OCI-LY3 (cell line): ENCODE results near the gene FAM135A.

Experiments used
- H2AFZ ChIP-seq: fragments of 200-600, 300-600 bp; shearing (Covaris generic); 2 replicates; pipeline ENCODE4 v1.6.0; 2014; ENCODE audit warnings: antibody characterized with exemption, low read depth, low read length
- H3K27ac ChIP-seq: fragments of 200-600, 300-600 bp; sonication (generic); 2 replicates; pipeline ENCODE4 v1.5.1; 2014; ENCODE audit warnings: mild to moderate bottlenecking, low read length, moderate library complexity, mixed read lengths
- H3K27me3 ChIP-seq: fragments of 200-600, 300-600 bp; sonication (generic); 2 replicates; pipeline ENCODE4 v1.6.1; 2014; ENCODE audit warnings: low read depth, low read length, mixed read lengths
- H3K36me3 ChIP-seq: fragments of 200-600, 300-600 bp; sonication (generic); replicated peaks from 2 replicates; pipeline ENCODE3; 2014; ENCODE audit warnings: low read depth, low read length, mixed read lengths
- H3K4me1 ChIP-seq: fragments of 300-600, 200-600 bp; sonication (generic); 2 replicates; pipeline ENCODE4 v1.6.1; 2014; ENCODE audit warnings: low read length, mixed read lengths
- H3K4me2 ChIP-seq: fragments of 200-600, 300-600 bp; sonication (generic); 2 replicates; pipeline ENCODE4 v1.6.1; 2014; ENCODE audit warnings: low read length, mixed read lengths
- H3K4me3 ChIP-seq: fragments of 300-600, 200-600 bp; sonication (generic); 2 replicates; pipeline ENCODE4 v1.5.1; 2014; ENCODE audit warnings: antibody characterized with exemption, mild to moderate bottlenecking, low read length, moderate library complexity
- H3K79me2 ChIP-seq: fragments of 300-600, 200-600 bp; shearing (Covaris generic); 2 replicates; pipeline ENCODE4 v1.6.1; 2014; ENCODE audit warnings: mild to moderate bottlenecking, low read length, mixed read lengths
- H3K9ac ChIP-seq: fragments of 300-600, 200-600 bp; shearing (Covaris generic); 2 replicates; pipeline ENCODE4 v1.6.0; 2014; ENCODE audit warnings: mild to moderate bottlenecking, low read length, moderate library complexity
- H3K9me3 ChIP-seq: fragments of 200-600, 300-600 bp; shearing (Covaris generic); 2 replicates; pipeline ENCODE4 v1.6.1; 2014; ENCODE audit warnings: low read length, mixed read lengths; ENCODE audit not compliant: insufficient read depth
- H4K20me1 ChIP-seq: fragments of 200-600, 300-600 bp; sonication (generic); 2 replicates; pipeline ENCODE4 v1.6.1; 2016; ENCODE audit warnings: low read length, mixed read lengths; ENCODE audit not compliant: insufficient read depth
- EZH2phosphoT487 ChIP-seq: fragments of 200-600 bp; shearing (Covaris generic); IDR thresholded peaks from 2 replicates; pipeline ENCODE4 v1.6.1; 2018; ENCODE audit warnings: antibody characterized with exemption, mixed run types, low read depth
- TF ChIP-seq, protein P1 (sequence below): fragments of 200-600, 300-600 bp; sonication (generic); IDR thresholded peaks from 2 replicates; pipeline ENCODE4 v1.5.1; 2014; ENCODE audit warnings: antibody characterized with exemption, low read length, low read depth

FAM135A gene

DNA sequence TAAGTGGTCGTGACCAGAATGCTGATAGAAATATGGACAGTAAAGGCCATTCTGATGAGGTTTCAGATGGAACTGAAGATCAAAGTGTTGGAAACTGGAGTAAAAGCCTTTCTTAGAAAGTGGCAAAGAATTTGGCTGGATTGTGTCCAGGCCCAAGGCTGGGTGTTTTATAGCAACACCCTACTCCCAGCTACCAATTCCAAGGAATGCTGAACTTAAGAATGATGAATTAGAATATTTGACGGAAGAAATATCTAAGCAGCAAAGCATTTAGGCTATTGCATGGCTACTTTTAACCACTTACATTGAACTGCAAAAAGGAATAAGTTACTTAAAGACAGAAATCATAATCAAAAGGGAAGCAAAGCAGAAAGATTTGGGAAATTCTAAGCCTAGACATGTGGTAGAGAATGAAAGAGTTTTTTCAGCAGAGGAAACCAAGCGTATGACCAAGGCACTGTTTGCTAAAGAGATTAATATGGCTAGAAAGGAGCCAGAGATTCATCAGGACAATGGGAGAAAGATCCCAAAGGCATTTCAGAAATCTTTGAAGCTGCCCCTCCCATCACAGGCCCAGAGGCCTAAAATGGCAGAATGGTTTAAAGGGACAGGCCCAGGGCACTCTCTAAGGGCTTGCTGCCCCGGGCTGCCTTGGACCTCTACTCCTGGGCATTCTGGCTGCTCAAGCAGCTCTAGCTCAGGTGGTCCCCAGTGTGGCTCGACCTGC, 179.2 kb downstream of the FAM135A start:
- H3K27me3 ChIP-seq = no peaks in the 10 kb centered on the region
- H3K4me1 ChIP-seq = no peaks in the 10 kb centered on the region
- no peaks in the 10 kb centered on the region for H3K9me3 ChIP-seq
- no peak for TF ChIP-seq EZH2phosphoT487
- TF ChIP-seq, protein P1, sequence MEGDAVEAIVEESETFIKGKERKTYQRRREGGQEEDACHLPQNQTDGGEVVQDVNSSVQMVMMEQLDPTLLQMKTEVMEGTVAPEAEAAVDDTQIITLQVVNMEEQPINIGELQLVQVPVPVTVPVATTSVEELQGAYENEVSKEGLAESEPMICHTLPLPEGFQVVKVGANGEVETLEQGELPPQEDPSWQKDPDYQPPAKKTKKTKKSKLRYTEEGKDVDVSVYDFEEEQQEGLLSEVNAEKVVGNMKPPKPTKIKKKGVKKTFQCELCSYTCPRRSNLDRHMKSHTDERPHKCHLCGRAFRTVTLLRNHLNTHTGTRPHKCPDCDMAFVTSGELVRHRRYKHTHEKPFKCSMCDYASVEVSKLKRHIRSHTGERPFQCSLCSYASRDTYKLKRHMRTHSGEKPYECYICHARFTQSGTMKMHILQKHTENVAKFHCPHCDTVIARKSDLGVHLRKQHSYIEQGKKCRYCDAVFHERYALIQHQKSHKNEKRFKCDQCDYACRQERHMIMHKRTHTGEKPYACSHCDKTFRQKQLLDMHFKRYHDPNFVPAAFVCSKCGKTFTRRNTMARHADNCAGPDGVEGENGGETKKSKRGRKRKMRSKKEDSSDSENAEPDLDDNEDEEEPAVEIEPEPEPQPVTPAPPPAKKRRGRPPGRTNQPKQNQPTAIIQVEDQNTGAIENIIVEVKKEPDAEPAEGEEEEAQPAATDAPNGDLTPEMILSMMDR = no peak
- no peak overlapping the region for H2AFZ ChIP-seq
- H3K4me2 ChIP-seq = no peak overlapping the region
- no peak overlapping the region for H3K27ac ChIP-seq
- H3K4me3 ChIP-seq = no peak overlapping the region
- no peaks in the 10 kb centered on the region for H3K79me2 ChIP-seq
- H3K36me3 ChIP-seq = peaks cover 15% of the 10 kb centered on the region
- no peak overlapping the region for H3K9ac ChIP-seq
- H4K20me1 ChIP-seq = no peaks in the 10 kb centered on the region

DNA sequence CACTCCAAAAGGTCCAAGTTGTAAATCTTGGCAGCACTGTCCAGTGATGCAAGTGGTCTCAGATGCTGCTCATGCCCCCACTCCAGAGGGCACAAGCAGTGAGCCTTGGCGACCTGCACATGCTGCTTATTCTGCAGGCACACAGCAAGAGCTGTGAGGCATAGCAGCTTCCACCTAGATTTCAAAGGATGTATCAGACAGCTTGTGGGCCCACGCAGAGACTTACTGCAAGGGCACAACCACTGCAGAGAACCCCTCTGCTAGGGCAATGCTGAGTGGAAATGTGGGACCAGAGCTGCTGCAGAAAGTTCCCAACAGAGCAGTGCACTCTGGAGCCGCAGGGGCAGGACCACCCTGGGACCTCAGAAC, 179.8 kb downstream of the FAM135A start:
- TF ChIP-seq, protein P1 = no peak
- TF ChIP-seq EZH2phosphoT487 = no peak
- no peak overlapping the region for H3K27ac ChIP-seq
- no peak overlapping the region for H3K9ac ChIP-seq
- no peak overlapping the region for H2AFZ ChIP-seq
- H4K20me1 ChIP-seq = no peaks in the 10 kb centered on the region
- H3K79me2 ChIP-seq = no peaks in the 10 kb centered on the region
- H3K4me1 ChIP-seq = no peaks in the 10 kb centered on the region
- H3K9me3 ChIP-seq = no peaks in the 10 kb centered on the region
- H3K4me2 ChIP-seq = no peak overlapping the region
- H3K4me3 ChIP-seq = no peak overlapping the region
- peaks cover 13% of the 10 kb centered on the region for H3K36me3 ChIP-seq
- H3K27me3 ChIP-seq = no peaks in the 10 kb centered on the region

GRCh38 chr6:70599187-70599586, 185.9 kb downstream of the FAM135A start:
- H3K9ac ChIP-seq = no peak overlapping the region
- no peak overlapping the region for H3K27ac ChIP-seq
- H3K9me3 ChIP-seq = no peaks in the 10 kb centered on the region
- TF ChIP-seq, protein P1 = no peak
- no peak for TF ChIP-seq EZH2phosphoT487
- H3K4me2 ChIP-seq = no peak overlapping the region
- H3K36me3 ChIP-seq = peaks cover 3% of the 10 kb centered on the region
- H3K27me3 ChIP-seq = no peaks in the 10 kb centered on the region
- H4K20me1 ChIP-seq = no peaks in the 10 kb centered on the region
- no peak overlapping the region for H3K4me3 ChIP-seq
- H3K4me1 ChIP-seq = no peaks in the 10 kb centered on the region
- no peaks in the 10 kb centered on the region for H3K79me2 ChIP-seq
- H2AFZ ChIP-seq = no peak overlapping the region

DNA sequence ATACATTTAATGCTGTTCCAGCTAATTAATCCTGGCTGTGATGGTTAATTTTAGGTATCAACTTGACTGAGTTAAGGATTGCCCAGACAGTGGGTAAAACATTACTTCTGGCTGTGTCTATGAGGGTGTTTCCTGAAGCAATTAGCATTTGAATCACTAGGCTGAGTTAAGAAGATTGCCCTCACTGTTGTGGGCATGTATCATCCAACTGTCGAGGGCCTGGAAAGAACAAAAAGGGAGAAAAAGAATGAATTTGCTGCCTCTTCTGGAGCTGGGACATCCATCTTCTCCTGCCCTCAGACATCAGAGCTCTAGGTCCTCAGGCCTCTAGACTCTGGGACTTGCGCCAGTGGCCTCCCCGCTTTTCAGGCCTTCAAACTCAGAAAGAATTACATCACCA, 187.7 kb downstream of the FAM135A start:
- Histone ChIP-seq H3K4me1 (no peaks in the 10 kb centered on the region), H3K9ac (no peak overlapping the region), H3K79me2 (no peaks in the 10 kb centered on the region), H2AFZ (no peak overlapping the region), H3K9me3 (no peaks in the 10 kb centered on the region), H3K4me3 (no peak overlapping the region), H3K27me3 (no peaks in the 10 kb centered on the region), H3K36me3 (no peaks in the 10 kb centered on the region), H3K4me2 (no peak overlapping the region), H4K20me1 (no peaks in the 10 kb centered on the region), H3K27ac (no peak overlapping the region)
- TF ChIP-seq, protein P1 = no peak
- TF ChIP-seq EZH2phosphoT487 = no peak
